Measurements from ENCODE around the gene RXRA.
"Not testable (repeated sequence)": the region's sequence is repeated elsewhere in the genome, so short reads cannot be mapped to it uniquely, and the experiment has no call there.

RXRA gene

DNA sequence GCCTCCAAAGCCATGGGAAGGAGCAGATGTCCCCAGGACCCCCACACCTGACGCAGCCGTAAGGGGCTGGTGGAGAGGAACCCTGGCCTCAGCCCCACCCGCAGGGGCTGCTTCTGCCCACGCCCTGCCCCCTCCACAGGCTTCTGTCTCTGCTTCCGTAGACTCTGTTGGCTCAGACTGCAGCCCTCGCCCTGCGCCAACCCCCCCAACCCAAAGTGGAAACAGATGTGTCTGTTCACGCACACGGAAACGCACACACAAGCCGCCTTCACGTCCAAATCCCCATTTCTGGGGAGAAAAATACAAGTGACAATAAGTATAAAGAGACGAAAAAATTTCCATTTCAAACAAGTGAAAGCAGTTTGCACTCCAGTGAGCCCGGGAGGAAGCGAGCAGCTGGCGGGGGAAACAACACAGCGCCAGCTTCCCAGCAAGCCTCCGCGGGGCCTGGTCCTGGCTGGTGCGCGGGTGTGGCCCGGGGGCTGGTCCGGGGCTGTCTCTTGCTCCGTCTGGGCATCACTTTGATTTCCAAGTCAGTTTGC, 32.6 kb upstream of the RXRA start:
- DNase-seq (ENCODE audit: low read depth in 3 of 3, low spot score in 1 of 3), result no peak

DNA sequence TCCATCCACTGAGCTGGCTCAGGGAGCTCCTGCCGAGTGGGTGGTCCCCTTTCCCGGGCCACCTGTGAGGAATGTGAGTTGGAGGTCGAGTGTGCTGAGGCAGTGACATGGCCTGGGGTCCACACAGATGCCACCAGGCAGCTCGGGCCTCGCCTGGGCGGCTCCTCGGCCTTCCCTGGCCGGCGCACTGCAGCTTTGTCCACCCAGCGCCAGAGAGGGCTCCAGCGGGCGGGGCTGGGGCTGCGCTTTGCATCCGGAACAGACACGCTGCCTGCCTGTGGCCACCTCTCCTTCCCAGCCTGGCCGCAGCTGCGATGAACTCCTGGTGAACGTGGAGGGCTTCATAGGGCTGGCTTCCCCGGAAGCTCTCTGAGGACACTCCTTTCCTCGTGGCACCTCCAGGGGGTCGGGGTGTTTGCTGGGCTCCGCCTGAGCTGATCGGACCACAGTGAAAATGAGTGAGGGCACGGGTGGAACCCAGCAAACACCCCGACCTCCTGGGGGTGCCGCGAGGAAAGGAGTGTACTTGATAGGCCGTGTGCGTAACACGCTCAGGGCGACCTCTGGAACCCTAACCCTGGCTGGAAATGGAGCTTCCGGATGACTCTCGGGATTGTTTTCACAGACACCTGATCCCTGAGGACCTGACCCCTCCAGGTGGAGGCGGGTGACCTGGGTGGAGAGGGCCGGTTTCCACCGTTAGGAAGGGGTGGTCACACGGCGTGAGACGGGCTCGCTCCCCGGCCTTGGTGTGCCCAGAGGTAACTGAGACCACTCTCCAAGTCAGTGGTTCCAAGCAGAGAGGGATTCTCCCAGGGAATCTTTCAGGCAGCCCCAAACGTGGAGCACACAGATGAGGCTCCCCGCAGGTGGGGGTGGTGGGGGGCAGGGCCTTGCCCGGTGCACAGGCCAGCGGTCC, 31.8 kb upstream of the RXRA start:
- DNase-seq (ENCODE audit: low read depth in 3 of 3, low spot score in 1 of 3), result no peak

DNA sequence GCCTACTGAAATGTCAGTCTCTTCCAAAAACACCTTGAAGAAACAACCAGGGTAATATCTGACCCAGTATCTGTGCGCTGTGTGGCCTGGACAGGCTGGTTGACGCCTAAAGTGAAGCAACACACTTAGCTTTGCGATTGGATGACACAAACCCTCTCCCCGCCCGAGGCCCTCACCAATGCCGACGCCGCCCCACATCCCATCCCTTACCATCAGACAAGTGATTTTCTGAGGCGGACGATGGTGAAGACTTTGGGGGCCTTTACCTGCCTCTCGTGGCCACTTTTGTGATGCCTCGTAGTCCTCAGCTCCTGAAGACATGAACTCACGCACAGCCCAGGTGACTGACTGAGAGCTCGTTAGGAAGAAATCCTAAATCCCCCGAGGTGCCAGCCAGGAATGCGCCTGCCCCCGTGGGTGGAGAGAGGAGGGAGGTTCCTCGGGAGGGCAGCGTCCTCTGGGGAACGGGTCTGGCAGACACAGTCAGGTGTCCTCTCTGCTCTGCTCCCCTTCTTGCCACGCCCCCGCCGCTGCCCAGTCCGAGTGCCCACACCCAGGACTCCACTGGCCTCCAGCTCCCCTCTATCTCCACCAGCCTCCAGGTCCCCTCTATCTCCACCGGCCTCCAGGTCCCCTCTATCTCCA, 31.0 kb upstream of the RXRA start:
- DNase-seq (ENCODE audit: low read depth in 3 of 3, low spot score in 1 of 3), result no peak

DNA sequence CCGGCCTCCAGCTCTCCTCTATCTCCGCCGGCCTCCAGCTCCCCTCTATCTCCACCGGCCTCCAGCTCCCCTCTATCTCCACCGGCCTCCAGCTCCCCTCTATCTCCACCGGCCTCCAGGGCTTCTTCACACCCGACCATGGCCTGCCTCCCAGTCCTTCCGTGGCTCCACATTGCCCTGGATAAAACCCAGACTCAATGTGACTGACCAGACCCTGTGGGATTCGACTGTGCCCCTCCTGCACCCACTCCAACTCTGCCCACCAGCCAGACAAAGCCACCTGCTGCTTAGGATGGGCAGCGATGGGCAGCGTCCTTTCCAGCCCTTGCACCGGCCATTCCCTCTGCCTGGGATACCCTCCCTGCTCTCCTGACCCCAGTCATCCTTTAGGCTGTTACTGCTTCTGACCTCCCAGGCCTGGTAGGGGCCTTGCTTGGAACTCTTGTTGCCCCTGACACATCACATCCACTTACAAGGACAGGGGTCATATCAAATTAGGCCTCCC, 30.5 kb upstream of the RXRA start:
- no peak for DNase-seq (ENCODE audit: low read depth in 3 of 3, low spot score in 1 of 3)

DNA sequence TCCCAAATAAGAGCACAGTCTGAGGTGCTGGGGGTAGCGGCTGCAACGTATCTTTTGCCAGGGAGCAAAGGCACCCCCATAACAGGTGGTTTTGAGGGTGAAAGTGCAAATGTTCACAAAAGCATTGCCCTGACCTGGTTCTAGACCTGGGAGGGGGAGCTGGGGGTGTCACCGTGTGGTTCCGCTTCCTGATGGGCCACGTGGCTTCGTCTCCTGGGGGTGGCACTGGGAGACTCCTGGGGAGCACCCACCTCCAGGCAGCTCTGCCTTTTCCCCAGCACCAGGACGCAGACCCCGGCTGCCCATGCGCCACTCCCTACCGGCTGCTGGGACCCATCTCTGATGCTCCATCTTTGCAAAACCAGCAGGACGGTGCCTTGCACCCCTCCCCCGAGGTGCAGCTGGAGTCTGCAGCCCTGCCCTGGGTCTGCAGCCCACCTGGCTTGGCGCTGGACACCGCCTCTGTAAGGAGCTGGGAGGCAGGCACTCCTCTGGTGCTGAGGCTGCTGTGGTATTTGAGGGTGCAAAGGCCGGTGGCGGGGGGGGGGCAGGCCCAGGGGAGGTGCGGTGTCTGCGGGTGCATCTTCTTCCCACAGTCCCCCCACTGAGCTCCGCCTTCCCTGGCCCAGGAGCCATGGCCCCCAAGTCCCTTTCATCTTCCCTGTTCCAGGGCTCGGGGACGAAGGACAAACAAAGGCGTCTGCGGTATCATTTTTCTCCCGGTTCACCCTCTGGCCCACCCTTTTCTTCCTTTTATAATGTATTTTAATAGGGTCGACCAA, 29.8 kb upstream of the RXRA start:
- no peak for DNase-seq (ENCODE audit: low read depth in 3 of 3, low spot score in 1 of 3)

DNA sequence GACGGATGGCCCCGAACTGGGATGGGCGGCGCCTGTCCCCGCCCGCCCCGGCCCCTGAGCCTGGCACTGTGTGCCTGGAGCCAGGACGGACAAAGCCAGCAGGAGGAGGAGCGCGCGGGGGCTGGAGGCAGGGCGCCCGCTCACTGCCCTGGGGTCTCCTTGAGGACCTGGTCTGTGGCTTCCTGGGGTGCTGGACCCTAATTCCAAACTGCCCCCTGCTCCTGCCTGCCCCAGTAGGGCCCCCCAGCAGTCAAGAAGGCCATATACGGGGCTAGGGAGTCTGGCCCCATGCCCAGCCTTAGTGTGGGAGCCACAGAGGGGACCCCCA, 29.2 kb upstream of the RXRA start:
- DNase-seq (ENCODE audit: low read depth in 3 of 3, low spot score in 1 of 3), result no peak

DNA sequence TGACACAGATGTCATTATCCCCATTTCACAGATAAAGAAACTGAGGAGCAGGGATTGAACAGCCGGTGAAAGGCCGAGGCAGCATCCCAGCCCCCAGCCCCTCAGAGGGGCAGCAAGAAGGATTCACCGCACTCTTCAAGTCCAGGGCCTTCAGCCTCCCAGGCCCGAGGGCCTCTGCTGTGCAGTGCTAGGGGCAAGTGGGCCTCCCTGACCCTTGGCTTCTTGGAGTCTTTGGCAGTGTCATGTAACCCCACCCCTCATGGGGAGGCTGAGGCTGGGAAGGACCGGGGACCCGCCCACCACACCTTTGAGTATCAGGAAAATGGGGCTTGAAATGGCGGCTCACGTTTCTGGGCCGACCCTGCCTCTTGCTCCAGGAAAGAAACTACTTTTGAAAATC, 28.7 kb upstream of the RXRA start:
- no peak for DNase-seq (ENCODE audit: low read depth in 3 of 3, low spot score in 1 of 3)

DNA sequence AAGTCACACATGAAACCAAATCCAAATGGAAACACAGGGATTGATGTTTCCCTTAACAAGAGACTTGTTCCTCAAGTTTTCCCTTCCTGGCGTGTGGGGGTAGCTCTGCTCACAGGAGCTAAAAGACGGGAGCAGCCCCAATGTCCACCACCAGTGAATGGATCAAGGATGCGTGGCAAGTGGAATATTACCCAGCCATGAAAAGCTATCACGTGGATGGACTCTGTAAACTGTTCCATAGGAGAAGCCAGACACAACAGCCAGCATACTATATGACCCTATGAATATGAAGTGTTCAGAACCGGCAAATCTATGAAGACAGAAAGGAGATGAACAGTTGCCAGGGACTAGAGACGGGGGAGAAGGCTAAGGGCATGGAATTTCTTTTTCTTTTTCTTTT, 28.3 kb upstream of the RXRA start:
- no peak for DNase-seq (ENCODE audit: low read depth in 3 of 3, low spot score in 1 of 3)

DNA sequence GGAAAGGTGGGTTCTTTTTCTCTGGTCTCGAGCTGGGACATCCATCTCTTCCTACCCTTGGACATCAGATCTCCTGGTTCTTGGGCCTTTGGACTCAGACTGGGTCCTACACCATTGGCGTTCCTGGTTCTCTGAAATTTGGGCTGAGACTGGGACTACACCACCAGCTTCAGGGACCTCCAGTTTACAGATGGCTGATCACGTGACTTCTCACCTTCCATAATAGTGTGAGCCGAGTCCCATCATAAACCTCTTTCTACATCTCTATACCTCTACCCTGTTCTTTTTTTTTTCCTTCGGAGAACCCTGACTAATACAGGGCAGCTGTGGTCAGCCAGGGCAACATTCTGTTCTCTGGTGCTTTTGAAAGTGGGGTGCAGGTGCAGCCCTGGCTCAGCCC, 27.2 kb upstream of the RXRA start:
- no peak for DNase-seq (ENCODE audit: low read depth in 3 of 3, low spot score in 1 of 3)

DNA sequence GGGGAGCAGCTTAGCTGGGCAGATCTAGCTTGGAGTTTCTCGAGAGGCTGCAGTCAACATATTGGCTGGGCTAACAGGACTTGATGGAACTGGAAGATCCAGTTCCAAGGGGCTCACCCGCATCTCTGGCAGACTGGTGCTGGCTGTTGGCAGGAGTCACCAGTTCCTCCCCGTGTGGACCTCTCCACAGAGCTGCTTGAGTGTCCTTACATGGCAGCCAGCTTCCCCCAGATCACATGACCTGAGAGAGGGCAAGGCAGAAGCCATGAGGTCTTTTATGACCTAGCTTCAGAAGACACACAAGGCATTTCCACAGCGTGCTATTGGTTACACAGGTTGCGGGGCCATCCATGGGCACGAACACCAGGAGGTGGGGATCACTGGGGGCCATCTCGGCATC, 26.4 kb upstream of the RXRA start:
- no peak for DNase-seq (ENCODE audit: low read depth in 3 of 3, low spot score in 1 of 3)

DNA sequence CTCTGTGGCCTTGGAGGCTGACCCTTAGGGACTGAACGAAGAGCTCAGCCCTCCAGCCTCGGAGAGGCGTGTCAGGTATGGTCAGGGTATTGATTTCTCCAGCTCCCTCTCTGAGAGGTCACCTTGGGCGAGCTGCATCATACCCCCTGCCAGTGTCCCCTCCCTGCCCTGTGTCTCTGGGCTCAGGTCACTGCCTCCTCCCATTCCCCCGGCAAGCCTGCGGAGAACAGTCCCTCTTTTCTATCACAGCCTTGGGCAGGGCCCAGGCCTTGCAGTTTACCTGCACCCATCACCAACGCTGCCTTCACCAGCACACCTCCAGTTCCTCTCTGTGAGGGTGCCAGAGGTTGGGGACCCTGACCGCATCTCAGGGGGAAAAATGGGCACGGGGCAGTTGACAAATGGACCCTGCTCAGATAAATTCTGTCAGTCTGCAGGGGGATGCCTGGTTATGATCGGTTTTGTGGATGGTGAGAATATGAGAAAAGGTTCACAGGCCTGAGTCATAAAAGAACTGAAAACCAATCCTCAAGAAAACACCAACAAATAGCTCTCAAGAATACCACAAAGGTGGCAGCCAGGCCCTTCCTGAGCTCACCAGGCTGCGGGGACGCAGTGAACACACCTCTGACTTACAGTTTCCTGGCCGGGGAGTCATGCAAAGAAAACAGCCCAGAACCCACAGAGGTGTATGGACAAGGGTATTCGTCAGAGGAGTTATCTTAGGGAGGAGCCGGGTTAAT, 24.7 kb upstream of the RXRA start:
- peak in 1 of 3 donors; percentile 12 for DNase-seq (ENCODE audit: low read depth in 3 of 3, low spot score in 1 of 3)

DNA sequence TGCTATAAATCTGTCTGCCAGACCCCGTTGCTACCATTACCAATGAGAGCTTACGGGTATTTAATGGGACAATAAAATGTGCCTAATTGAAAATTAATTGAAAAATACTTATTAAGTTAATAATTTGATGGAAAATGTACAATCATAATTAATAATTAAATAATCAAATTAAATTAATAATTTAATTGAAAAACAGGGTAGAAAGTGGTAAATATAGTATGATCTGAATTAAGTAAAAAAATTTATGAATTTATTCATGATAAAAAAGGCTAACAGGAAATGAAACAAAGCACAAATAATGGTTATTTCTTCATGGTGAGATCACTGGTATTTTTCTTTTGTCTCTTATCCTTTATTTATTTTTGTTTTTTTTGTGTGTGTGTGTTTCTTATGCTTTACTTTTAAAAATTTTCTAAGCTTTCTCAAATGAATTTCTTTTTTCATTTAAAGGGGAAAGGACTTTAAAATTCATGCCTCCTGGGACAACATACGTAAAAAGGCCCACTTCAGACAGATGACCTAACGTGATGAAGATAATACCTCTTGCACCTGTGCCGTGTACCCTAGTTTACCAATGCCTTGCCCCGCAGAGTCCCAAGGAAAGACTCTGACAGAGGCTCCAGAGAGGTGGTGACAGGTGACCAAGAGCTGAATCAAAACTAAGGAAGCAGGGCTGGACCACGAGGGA, 24.0 kb upstream of the RXRA start:
- no peak for DNase-seq (ENCODE audit: low read depth in 3 of 3, low spot score in 1 of 3)

DNA sequence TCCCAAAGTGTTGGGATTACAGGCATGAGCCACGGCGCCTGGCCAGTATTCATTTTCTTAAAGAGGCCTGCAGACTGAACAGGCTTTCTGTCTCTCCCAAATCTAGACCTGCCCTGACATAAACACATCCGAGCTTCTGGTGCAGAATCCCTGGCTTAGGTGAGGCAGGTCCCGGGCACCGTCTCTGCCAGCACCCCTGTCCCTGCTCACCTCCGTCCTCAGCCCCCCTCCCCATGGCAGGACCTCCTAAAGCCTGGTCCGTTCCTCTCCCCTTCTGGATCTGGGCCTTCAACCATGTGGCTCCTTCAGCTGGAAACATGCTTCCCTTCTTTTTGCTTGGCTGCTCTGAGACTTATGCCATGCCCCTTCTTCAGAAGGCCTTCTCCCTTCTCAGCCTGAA, 22.7 kb upstream of the RXRA start:
- no peak for DNase-seq (ENCODE audit: low read depth in 3 of 3, low spot score in 1 of 3)

DNA sequence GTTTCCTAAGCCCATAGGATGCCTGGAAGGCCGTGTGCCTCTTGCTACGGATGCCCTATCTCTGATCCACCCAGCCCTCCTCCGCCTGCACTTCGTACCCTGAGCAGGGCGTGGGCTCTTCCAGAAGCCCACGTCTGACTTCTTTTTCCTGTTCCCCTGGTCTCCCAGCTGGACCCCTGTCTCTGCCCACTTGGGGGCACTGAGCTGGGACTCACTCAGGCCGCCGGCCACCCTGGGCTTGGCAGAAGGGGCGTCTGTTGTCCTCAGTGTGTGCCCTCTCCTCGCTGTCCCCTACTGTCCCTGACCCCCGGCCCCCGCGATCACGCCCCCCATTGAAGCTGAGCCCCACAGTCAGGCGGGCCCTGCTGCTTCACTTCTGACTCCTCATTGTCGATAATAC, 22.0 kb upstream of the RXRA start:
- DNase-seq (ENCODE audit: low read depth in 3 of 3, low spot score in 1 of 3), result no peak

DNA sequence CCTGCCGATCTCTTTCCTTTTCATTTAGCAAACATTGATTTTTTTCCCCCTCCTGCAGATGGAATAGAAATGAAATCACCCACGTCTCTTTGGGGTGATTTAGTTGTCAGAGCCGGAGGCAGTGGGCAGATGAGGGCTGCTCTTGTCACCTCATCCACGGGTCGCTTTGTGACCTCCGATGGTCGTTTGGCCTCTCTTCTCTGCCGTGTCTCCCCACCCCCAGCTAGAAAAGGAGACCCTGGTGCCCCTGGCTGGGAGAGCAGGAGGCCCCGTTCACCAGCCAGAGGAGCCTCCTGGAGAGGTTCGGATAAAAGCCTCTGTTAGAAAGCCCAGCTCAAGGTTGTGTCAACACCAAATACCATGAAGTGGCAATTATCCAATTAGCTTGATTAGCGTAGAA, 21.6 kb upstream of the RXRA start:
- DNase-seq (ENCODE audit: low read depth in 3 of 3, low spot score in 1 of 3), result no peak

DNA sequence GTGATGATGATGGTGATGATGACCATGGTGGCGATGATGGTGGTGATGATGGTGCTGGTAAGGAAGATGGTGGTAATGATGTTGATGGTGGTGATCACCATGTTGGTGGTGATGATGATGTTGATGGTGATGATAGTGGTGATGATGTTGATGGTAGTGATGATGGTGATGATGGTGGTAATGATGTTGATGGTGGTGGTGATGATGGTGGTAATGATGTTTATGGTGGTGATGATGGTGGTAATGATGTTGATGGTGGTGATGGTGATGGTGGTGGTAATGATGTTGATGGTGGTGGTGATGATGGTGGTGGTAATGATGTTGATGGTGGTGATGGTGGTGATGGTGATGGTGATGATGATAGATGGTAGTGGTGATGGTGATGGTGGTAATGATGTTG, 20.7 kb upstream of the RXRA start:
- DNase-seq (ENCODE audit: low read depth in 3 of 3, low spot score in 1 of 3), result no peak

DNA sequence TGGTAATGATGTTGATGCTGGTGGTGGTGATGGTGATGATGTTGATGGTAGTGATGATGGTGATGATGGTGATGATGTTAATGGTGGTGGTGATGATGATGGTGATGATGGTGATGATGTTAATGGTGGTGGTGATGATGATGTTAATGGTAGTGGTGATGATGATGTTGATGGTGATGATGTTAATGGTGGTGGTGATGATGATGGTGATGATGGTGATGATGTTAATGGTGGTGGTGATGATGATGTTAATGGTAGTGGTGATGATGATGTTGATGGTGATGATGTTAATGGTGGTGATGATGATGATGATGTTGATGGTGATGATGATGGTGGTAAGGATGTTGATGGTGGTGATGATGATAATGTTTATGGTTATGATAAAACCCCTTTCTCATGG, 20.2 kb upstream of the RXRA start:
- not testable (repeated sequence) for DNase-seq (ENCODE audit: low read depth in 3 of 3, low spot score in 1 of 3)

DNA sequence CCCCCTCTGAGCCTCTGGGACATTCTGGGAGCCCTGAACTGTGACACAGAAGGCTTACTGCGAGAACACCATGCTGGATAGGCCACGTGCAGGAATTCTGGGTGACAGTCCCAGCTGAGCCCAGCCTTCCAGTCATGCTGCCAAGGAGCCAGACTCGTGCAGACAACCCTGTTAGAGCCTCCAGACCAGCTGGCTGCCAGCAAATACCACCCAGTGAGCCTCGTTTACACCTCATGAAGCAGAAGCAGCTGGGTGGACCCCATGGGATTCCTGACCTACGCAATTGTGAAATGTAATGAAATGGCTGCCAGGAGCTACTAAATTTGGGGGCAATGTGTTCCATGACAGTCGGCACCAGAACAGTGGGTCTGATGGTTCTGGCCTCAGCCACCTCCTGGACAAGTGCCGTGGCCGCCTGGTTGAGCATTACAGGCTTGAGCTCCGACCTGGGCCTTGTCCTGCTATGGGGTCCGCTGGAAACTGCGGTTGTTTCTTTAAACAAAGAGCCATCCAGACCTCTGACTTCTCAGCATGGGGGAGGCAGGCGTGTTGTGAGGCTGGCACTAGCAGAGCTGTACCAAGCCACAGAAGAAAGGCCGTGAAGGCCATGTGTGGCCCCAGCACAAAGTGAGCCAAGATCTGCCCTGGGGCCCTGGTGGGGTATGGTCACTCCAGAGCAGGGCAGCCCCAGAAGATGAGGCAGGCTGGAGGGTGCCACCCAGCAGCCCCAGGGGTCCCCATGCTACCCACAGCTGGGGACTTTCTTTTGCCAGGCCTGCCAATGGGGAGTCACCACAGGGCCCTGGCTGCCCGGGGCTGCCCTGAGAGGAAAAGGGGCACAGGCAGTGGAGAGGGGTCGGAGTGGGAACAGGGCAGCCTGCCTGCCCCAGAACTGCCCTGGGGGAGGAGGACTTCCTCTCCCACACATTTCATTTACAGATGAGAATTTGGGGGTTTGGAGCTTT, 19.3 kb upstream of the RXRA start:
- no peak for DNase-seq (ENCODE audit: low read depth in 3 of 3, low spot score in 1 of 3)
